ENCODE data around the gene TCHHL1. TPM values are rescaled to one million over a fixed set of nuclear protein-coding genes. Genes with fewer than 3 reads are reported as not detected.

TCHHL1 gene
- total RNA-seq, 1 donor from 2014 or later, result not detected

DNA sequence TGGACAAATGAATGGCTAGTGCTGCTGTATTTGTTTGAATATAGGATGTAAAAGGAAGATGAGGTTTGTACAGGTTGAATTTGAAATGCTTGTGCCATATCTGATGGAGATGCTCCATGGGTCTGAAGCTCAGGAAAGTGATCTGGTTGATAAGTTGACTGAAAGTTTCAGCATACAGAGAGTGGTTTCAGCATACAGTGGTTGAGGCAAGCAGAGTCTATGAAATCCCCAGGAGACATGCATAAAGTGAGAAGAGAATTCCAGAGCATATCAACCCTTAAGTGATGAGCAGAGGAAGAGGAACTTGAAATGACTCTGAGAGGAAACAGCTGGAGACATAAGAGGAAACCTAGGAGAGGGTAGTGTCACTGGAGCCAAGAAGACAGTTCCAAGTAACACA lies 21.7 kb downstream of the TCHHL1 start:
- TF ChIP-seq, protein P1, sequence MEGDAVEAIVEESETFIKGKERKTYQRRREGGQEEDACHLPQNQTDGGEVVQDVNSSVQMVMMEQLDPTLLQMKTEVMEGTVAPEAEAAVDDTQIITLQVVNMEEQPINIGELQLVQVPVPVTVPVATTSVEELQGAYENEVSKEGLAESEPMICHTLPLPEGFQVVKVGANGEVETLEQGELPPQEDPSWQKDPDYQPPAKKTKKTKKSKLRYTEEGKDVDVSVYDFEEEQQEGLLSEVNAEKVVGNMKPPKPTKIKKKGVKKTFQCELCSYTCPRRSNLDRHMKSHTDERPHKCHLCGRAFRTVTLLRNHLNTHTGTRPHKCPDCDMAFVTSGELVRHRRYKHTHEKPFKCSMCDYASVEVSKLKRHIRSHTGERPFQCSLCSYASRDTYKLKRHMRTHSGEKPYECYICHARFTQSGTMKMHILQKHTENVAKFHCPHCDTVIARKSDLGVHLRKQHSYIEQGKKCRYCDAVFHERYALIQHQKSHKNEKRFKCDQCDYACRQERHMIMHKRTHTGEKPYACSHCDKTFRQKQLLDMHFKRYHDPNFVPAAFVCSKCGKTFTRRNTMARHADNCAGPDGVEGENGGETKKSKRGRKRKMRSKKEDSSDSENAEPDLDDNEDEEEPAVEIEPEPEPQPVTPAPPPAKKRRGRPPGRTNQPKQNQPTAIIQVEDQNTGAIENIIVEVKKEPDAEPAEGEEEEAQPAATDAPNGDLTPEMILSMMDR (conservative IDR thresholded peaks at IDR 0.05; ENCODE audit: low read depth, low read length), result no peak
- H3K4me3 ChIP-seq (ENCODE audit: low read depth, low read length), result no peak overlapping the region
- DNase-seq (ENCODE audit: low read depth), result no peak

DNA sequence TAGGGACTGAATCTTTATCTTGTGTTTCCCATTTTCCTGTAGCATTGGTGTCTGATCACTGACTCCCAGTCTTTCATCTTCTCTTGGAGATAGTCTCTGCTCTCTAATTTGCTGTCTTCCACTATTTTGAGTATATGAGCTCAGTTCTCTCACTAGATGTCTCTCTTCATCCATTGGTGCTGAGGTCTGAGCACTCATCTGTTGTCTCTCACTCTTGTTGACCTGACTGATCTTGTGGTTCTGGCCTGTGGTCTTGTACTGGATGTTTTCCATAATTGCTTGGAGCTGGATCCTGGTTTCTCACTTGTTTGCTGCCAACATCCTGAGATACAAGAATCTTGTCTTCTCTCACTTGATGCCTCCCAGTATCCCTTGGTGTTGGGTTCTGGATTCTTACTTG lies 26.9 kb downstream of the TCHHL1 start:
- TF ChIP-seq, protein P1 (conservative IDR thresholded peaks at IDR 0.05; ENCODE audit: low read depth, low read length), result no peak
- DNase-seq (ENCODE audit: low read depth), result no peak
- H3K4me3 ChIP-seq (ENCODE audit: low read depth, low read length), result no peak overlapping the region

- no peak overlapping the region for H3K4me3 ChIP-seq (ENCODE audit: low read depth, low read length)
- TF ChIP-seq, protein P1 (conservative IDR thresholded peaks at IDR 0.05; ENCODE audit: low read depth, low read length), result no peak
- no peak for DNase-seq (ENCODE audit: low read depth)
These were observed 35.5 kb downstream of the TCHHL1 start for GRCh38 chr1:152053375-152053774.

GRCh38 chr1:152052606-152053005 lies 36.3 kb downstream of the TCHHL1 start:
- peak; percentile 53 for DNase-seq (ENCODE audit: low read depth)
- no peak overlapping the region for H3K4me3 ChIP-seq (ENCODE audit: low read depth, low read length)
- TF ChIP-seq, protein P1 (conservative IDR thresholded peaks at IDR 0.05; ENCODE audit: low read depth, low read length), result peak; percentile 87

DNA sequence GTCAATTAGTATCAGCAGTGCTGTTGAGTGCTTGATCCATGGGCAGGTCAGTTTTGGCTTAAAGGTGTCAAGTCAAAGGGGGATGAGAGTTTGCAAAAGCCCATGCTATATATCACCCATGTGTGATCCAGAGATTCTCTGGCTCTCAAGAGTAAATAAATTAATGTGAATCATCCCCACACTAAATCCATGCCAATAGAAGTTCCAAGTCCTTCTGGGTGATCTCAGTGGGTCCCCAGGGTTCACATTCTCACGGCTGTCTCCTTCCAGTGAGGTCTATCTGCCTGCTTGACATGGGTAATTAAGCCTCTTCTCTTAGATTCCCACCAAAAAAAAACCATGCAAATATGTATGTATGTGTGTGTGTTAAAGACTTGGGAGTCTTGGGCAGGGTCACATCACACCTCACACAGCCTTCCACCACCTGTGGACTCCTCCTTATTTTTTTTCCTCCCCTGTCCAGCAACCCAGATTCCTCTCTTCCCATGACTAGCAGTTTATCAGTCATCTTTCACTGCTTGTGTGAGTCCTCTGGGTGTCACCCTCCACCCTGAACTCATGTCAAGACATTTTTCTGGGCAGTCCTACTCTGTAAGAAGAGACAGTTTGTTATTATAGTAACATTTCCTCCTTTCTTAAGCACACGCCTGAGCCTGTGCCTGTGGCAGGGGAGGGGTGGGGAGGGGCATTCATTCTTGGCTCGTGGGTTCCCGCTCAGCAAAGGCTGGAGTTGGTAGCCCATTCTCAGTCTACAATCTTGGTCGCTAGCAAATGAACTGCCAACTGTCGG lies 37.8 kb downstream of the TCHHL1 start:
- no peak for DNase-seq (ENCODE audit: low read depth)
- no peak overlapping the region for H3K4me3 ChIP-seq (ENCODE audit: low read depth, low read length)
- TF ChIP-seq, protein P1 (conservative IDR thresholded peaks at IDR 0.05; ENCODE audit: low read depth, low read length), result no peak

DNA sequence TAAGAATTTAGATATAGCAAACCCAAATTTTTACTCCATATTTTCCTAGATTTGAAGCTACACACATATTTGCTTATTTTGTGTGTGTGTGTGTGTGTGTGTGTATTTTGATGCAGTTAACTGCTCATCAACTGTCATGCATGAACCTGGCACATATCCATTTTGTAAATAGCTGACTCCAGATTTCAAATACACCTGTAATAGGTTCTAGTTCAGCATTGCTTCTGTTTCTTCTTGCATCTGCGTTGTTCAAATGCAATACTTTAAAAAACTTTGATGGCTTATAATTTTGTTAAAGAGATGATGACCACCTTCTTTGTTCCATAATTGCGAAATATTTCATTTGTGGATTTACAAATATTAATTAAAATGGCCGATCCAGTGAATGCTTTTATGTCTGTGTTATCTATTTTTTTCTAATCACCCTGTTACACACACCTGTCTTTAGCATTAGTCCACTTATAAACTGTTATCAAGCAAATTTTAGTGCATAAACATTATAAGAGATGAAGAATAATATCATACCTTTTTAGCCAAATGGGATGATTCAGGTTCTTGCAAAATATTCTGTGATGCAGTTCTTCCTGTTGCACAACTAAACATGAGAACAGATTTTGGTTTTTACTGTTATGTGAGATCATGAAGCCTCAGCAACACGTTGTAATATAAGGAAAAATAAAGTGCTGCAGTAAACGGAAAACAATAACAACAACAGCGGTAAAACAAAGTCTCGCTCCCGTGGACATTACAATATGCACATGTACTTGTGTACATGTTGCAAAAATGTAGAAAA lies 39.4 kb downstream of the TCHHL1 start:
- H3K4me3 ChIP-seq (ENCODE audit: low read depth, low read length), result no peak overlapping the region
- no peak for DNase-seq (ENCODE audit: low read depth)
- TF ChIP-seq, protein P1 (conservative IDR thresholded peaks at IDR 0.05; ENCODE audit: low read depth, low read length), result no peak
